ENCODE measurements around the gene THOC5.
"Not testable (repeated sequence)": the region's sequence is repeated elsewhere in the genome, so short reads cannot be mapped to it uniquely, and the experiment has no call there.

GRCh38 chr22:29489127-29489780 lies 64.3 kb downstream of the THOC5 start:
- TF ChIP-seq, protein P1, sequence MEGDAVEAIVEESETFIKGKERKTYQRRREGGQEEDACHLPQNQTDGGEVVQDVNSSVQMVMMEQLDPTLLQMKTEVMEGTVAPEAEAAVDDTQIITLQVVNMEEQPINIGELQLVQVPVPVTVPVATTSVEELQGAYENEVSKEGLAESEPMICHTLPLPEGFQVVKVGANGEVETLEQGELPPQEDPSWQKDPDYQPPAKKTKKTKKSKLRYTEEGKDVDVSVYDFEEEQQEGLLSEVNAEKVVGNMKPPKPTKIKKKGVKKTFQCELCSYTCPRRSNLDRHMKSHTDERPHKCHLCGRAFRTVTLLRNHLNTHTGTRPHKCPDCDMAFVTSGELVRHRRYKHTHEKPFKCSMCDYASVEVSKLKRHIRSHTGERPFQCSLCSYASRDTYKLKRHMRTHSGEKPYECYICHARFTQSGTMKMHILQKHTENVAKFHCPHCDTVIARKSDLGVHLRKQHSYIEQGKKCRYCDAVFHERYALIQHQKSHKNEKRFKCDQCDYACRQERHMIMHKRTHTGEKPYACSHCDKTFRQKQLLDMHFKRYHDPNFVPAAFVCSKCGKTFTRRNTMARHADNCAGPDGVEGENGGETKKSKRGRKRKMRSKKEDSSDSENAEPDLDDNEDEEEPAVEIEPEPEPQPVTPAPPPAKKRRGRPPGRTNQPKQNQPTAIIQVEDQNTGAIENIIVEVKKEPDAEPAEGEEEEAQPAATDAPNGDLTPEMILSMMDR (IDR thresholded peaks at IDR 0.05; ENCODE audit: insufficient read depth, low read length): not testable (repeated sequence)
- not testable (repeated sequence) for TF ChIP-seq GABPA (IDR thresholded peaks at IDR 0.05; ENCODE audit: low read depth)
